WTC11 (cell line): ENCODE data around the gene RASD1. TPM values are rescaled to one million over a fixed set of nuclear protein-coding genes. Genes with fewer than 3 reads are reported as not detected.

Experiments used
- ATAC-seq: fragments of 200-7000 bp; cut with Tn5 transposase; 2 replicates; pipeline ENCODE4 v1.10.0; 2021; ENCODE audit warnings: mild to moderate bottlenecking, moderate library complexity
- CTCF ChIA-PET: fragments of 300-600 bp; sonication (Branson Sonifier 250); formaldehyde crosslinking; loops from one replicate; lab custom pipeline; 2021; ENCODE audit warnings: antibody characterized with exemption; lab: Charles Lee
- POLR2A ChIA-PET: fragments of 350-600 bp; sonication (Branson Sonifier 250); formaldehyde crosslinking; loops from one replicate; lab custom pipeline; 2021; ENCODE audit warnings: antibody characterized with exemption; lab: Charles Lee
- DNase-seq: peaks from one replicate; pipeline ENCODE4 v3.0.0; 2021; ENCODE audit warnings: low spot score
- H3K27ac Mint-ChIP-seq: 2 replicates; pipeline ENCODE4 v1.8.0; 2021; ENCODE audit warnings: mixed read lengths
- H3K27me3 Mint-ChIP-seq: 2 replicates; pipeline ENCODE4 v1.8.0; 2021; ENCODE audit warnings: low read depth, mild to moderate bottlenecking, moderate library complexity, mixed read lengths
- H3K36me3 Mint-ChIP-seq: 2 replicates; pipeline ENCODE4 v1.8.0; 2021; ENCODE audit warnings: mixed read lengths
- H3K4me1 Mint-ChIP-seq: 2 replicates; pipeline ENCODE4 v1.8.0; 2022; ENCODE audit warnings: mixed read lengths
- H3K4me3 Mint-ChIP-seq: 2 replicates; pipeline ENCODE4 v1.8.0; 2021; ENCODE audit warnings: mild to moderate bottlenecking, moderate library complexity, mixed read lengths
- H3K9me3 Mint-ChIP-seq: 2 replicates; pipeline ENCODE4 v1.8.0; 2021; ENCODE audit warnings: mixed read lengths
- CREB1 ChIP-seq: sonication (generic); formaldehyde crosslinking; IDR thresholded peaks from 2 replicates; pipeline ENCODE4 v1.8.0; 2023; ENCODE audit warnings: mild to moderate bottlenecking, missing genetic modification reagents
- EMX1 ChIP-seq: fragments of 250-450 bp; sonication (Bioruptor Pico); IDR thresholded peaks from 2 replicates; pipeline ENCODE4 v1.8.0; 2021; ENCODE audit warnings: mild to moderate bottlenecking
- FOXK1 ChIP-seq: sonication (generic); formaldehyde crosslinking; IDR thresholded peaks from 2 replicates; pipeline ENCODE4 v1.8.0; 2022; ENCODE audit warnings: mild to moderate bottlenecking, moderate library complexity, missing genetic modification reagents
- GABPB1 ChIP-seq: sonication (generic); formaldehyde crosslinking; IDR thresholded peaks from 2 replicates; pipeline ENCODE4 v1.8.1; 2023; ENCODE audit warnings: mild to moderate bottlenecking, missing genetic modification reagents
- GTF2I ChIP-seq: fragments of 250-450 bp; sonication (Bioruptor Pico); conservative IDR thresholded peaks from 2 replicates; pipeline ENCODE4 v1.4.0; 2021; ENCODE audit warnings: mild to moderate bottlenecking
- NR2C2 ChIP-seq: sonication (generic); formaldehyde crosslinking; IDR thresholded peaks from 2 replicates; pipeline ENCODE4 v1.8.0; 2022; ENCODE audit warnings: mild to moderate bottlenecking, missing genetic modification reagents
- PRRX2 ChIP-seq: fragments of 250-450 bp; sonication (Bioruptor Pico); IDR thresholded peaks from 2 replicates; pipeline ENCODE4 v1.8.0; 2021; ENCODE audit warnings: mild to moderate bottlenecking
- SP1 ChIP-seq: sonication (generic); formaldehyde crosslinking; conservative IDR thresholded peaks from 2 replicates; pipeline ENCODE4 v1.8.1; 2022; ENCODE audit warnings: missing genetic modification reagents
- TCF7 ChIP-seq: sonication (generic); formaldehyde crosslinking; IDR thresholded peaks from 2 replicates; pipeline ENCODE4 v1.8.0; 2022; ENCODE audit warnings: mild to moderate bottlenecking, low read depth, missing genetic modification reagents, moderate library complexity
- ZNF121 ChIP-seq: sonication (generic); formaldehyde crosslinking; IDR thresholded peaks from 2 replicates; pipeline ENCODE4 v1.8.0; 2023; ENCODE audit warnings: missing genetic modification reagents
- ZNF416 ChIP-seq: fragments of 250-450 bp; sonication (Bioruptor Pico); IDR thresholded peaks from 2 replicates; pipeline ENCODE4 v1.9.0; 2021; ENCODE audit warnings: mild to moderate bottlenecking, inconsistent platforms
- total RNA-seq: library from RNA; stranded (reverse); gene quantifications from 3 replicates; pipeline ENCODE4 v1.2.3, GENCODE V29; 2021
- TF ChIP-seq, protein P1 (sequence below): fragments of 250-450 bp; sonication (Bioruptor Pico); conservative IDR thresholded peaks from 2 replicates; pipeline ENCODE4 v1.9.0; 2021; ENCODE audit warnings: mild to moderate bottlenecking
- TF ChIP-seq, protein P2 (sequence below): fragments of 200-600 bp; IDR thresholded peaks from 2 replicates; pipeline ENCODE4 v1.8.0; 2022; ENCODE audit warnings: antibody characterized with exemption
- TF ChIP-seq, protein P3 (sequence below): fragments of 250-450 bp; sonication (Bioruptor Pico); IDR thresholded peaks from 2 replicates; pipeline ENCODE4 v1.9.0; 2021; ENCODE audit warnings: mild to moderate bottlenecking, borderline replicate concordance
- TF ChIP-seq, protein P4 (sequence below): sonication (generic); formaldehyde crosslinking; IDR thresholded peaks from 2 replicates; pipeline ENCODE4 v1.8.1; 2023; ENCODE audit warnings: mild to moderate bottlenecking, missing genetic modification reagents
- TF ChIP-seq, protein P5 (sequence below): sonication (generic); formaldehyde crosslinking; IDR thresholded peaks from 2 replicates; pipeline ENCODE4 v1.8.1; 2023; ENCODE audit warnings: mild to moderate bottlenecking, missing genetic modification reagents, moderate library complexity
- TF ChIP-seq, protein P6 (sequence below): sonication (generic); formaldehyde crosslinking; IDR thresholded peaks from 2 replicates; pipeline ENCODE4 v1.8.0; 2023; ENCODE audit warnings: missing genetic modification reagents
- TF ChIP-seq, protein P7 (sequence below): sonication (generic); formaldehyde crosslinking; IDR thresholded peaks from 2 replicates; pipeline ENCODE4 v1.8.1; 2022; ENCODE audit warnings: mild to moderate bottlenecking, moderate library complexity, missing genetic modification reagents

The RASD1 gene
- total RNA-seq, 1 experiment from 2014 or later: 5.1 TPM

DNA sequence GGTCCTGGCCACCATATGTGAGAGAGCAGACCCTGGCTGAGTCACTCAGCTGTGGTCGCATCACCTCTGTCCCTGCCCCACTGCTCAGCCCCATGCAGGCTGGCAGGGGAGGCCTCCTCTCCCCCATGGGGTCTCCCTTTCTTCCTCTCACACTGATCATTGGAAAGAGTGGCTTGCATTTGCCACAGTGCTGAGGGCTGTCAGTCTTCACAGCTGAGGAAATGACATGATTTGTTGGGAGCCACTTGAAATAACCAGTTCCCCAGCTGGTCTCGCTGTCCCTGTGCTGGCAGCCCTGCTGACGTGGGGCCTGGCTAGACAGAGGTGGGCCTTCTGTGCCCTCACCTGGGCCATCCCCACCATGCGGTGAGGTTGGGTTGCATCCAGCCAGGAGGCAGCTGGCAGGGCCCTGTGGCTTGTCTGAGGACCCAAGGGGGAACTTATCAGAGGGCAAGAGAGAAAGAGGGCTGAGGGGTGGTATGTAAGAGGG is 49.5 kb downstream of the RASD1 start (continued):
- TF ChIP-seq, protein P1, sequence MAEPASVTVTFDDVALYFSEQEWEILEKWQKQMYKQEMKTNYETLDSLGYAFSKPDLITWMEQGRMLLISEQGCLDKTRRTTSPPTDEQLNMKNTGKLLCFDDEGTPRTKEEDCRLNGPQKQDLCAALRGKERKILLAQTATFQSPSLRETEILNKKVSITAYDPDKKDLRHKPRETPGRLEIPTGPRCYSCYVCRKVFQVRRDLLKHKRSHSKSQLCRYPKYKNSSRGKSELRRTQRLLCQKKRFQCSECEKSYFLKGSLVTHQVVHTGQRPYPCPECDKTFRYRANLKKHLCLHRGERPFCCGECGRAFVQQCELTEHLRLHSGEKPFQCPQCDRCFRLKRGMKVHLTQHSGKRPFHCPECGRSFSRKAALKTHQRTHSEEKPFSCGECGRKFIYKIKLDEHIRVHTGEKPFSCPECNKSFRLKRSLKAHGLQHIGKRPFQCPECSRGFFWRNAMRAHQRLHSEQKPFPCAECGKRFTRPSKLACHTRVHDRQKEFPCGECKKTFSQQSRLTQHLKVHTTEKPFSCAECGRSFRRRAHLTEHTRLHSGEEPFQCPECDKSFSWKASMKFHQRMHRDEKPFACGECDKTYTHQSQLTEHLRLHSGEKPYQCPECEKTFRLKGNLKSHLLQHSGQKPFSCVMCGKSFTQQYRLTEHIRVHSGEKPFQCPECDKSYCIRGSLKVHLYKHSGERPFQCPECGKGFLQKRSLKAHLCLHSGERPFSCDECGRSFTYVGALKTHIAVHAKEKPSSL (CRISPR knock-in tag): no peak
- TF ChIP-seq EMX1 (CRISPR knock-in tag): no peak
- TF ChIP-seq, protein P2, sequence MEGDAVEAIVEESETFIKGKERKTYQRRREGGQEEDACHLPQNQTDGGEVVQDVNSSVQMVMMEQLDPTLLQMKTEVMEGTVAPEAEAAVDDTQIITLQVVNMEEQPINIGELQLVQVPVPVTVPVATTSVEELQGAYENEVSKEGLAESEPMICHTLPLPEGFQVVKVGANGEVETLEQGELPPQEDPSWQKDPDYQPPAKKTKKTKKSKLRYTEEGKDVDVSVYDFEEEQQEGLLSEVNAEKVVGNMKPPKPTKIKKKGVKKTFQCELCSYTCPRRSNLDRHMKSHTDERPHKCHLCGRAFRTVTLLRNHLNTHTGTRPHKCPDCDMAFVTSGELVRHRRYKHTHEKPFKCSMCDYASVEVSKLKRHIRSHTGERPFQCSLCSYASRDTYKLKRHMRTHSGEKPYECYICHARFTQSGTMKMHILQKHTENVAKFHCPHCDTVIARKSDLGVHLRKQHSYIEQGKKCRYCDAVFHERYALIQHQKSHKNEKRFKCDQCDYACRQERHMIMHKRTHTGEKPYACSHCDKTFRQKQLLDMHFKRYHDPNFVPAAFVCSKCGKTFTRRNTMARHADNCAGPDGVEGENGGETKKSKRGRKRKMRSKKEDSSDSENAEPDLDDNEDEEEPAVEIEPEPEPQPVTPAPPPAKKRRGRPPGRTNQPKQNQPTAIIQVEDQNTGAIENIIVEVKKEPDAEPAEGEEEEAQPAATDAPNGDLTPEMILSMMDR: no peak
- TF ChIP-seq, protein P3, sequence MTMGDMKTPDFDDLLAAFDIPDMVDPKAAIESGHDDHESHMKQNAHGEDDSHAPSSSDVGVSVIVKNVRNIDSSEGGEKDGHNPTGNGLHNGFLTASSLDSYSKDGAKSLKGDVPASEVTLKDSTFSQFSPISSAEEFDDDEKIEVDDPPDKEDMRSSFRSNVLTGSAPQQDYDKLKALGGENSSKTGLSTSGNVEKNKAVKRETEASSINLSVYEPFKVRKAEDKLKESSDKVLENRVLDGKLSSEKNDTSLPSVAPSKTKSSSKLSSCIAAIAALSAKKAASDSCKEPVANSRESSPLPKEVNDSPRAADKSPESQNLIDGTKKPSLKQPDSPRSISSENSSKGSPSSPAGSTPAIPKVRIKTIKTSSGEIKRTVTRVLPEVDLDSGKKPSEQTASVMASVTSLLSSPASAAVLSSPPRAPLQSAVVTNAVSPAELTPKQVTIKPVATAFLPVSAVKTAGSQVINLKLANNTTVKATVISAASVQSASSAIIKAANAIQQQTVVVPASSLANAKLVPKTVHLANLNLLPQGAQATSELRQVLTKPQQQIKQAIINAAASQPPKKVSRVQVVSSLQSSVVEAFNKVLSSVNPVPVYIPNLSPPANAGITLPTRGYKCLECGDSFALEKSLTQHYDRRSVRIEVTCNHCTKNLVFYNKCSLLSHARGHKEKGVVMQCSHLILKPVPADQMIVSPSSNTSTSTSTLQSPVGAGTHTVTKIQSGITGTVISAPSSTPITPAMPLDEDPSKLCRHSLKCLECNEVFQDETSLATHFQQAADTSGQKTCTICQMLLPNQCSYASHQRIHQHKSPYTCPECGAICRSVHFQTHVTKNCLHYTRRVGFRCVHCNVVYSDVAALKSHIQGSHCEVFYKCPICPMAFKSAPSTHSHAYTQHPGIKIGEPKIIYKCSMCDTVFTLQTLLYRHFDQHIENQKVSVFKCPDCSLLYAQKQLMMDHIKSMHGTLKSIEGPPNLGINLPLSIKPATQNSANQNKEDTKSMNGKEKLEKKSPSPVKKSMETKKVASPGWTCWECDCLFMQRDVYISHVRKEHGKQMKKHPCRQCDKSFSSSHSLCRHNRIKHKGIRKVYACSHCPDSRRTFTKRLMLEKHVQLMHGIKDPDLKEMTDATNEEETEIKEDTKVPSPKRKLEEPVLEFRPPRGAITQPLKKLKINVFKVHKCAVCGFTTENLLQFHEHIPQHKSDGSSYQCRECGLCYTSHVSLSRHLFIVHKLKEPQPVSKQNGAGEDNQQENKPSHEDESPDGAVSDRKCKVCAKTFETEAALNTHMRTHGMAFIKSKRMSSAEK: no peak
- TF ChIP-seq, protein P4, sequence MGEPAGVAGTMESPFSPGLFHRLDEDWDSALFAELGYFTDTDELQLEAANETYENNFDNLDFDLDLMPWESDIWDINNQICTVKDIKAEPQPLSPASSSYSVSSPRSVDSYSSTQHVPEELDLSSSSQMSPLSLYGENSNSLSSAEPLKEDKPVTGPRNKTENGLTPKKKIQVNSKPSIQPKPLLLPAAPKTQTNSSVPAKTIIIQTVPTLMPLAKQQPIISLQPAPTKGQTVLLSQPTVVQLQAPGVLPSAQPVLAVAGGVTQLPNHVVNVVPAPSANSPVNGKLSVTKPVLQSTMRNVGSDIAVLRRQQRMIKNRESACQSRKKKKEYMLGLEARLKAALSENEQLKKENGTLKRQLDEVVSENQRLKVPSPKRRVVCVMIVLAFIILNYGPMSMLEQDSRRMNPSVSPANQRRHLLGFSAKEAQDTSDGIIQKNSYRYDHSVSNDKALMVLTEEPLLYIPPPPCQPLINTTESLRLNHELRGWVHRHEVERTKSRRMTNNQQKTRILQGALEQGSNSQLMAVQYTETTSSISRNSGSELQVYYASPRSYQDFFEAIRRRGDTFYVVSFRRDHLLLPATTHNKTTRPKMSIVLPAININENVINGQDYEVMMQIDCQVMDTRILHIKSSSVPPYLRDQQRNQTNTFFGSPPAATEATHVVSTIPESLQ (CRISPR knock-in tag): no peak
- TF ChIP-seq, protein P5, sequence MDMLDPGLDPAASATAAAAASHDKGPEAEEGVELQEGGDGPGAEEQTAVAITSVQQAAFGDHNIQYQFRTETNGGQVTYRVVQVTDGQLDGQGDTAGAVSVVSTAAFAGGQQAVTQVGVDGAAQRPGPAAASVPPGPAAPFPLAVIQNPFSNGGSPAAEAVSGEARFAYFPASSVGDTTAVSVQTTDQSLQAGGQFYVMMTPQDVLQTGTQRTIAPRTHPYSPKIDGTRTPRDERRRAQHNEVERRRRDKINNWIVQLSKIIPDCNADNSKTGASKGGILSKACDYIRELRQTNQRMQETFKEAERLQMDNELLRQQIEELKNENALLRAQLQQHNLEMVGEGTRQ (CRISPR knock-in tag): no peak

DNA sequence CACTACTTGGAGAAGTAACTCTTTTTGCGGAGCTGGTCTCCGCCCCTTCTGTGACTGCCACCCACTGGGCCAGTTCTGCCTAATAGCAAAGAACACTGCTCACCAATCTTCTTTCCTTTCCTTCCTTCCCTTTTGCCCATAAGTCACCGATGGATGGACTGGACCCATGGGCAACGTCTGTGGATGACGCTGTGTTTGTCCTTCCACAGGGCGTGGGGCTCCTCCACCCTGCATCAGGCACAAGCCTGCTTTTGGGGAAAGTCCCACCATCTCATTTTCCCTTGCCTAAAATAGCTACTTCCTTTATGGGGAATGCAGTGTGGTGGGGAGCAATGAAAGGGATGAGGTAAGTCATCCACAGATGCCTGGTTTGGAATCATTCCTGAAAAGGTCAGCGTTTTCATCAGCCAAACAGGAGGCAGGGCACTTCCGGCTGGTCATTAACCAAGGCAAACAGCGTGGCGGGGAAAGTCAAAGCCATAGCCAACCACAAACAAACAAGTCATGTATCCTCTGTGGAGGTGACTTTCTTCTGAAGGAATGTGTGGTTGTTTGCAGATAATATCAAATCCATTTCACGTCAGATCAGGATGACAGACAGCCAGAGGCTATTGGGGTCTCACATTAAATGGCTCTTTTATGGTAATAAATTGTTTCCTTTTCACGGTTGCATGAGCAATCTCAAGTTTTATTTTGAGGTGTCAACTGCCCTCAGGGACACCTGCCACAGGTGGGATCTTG is 50.1 kb downstream of the RASD1 start:
- CTCF ChIA-PET: interaction anchor here (1.1 to 1.9 kb wide), 3 partner anchors 11 to 58 kb away, joined by 3 to 12 read pairs (median 9); partner anchors contain the start of gene RASD1
- no peak overlapping the region for H3K4me3 Mint-ChIP-seq

DNA sequence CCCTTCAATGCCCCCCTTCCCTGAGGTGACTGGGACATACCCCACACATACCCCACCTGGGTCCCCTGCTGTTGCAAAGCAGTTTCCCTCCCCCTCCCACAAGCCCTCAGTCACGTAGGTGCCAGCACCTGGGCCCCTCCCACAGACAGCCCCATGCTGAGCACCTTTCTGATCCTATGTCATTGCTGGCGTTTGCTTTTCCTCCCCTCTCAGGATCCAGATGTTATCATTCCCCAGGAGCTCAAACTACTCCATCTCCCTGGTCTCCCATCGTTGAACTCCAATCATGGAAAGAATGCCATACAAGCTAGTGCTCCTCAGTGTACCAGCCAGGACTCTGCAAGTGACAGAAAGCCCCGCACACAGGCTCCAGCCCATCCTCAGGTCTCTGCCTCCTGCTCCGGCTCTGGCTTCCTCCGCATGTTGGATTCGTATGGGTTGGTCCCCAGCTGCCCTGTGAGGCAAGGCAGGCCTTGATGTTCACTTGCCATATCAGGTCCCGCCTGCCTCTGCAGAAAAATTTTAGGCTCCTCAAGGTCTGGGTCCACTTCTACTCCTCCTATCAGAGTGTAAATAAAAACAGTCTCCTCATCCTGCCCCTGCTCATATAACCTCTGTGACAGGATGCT is 50.8 kb downstream of the RASD1 start:
- H3K27ac Mint-ChIP-seq: no peak overlapping the region
- peaks cover 21% of the 10 kb centered on the region for H3K9me3 Mint-ChIP-seq
- ChIA-PET POLR2A (no interaction called here), CTCF (interaction anchor here (1.7 to 1.9 kb wide), 2 partner anchors 11 to 51 kb away, joined by 9 to 12 read pairs; partner anchors contain the start of gene RASD1)
- no peak; the same call in 1 of the 2 replicates for ATAC-seq
- no peak overlapping the region for H3K4me3 Mint-ChIP-seq
- no peak for DNase-seq
- peaks cover 19% of the 10 kb centered on the region for H3K4me1 Mint-ChIP-seq
- H3K36me3 Mint-ChIP-seq: peaks cover 4% of the 10 kb centered on the region; the same call in 1 of the 2 replicates
- peaks cover 17% of the 10 kb centered on the region for H3K27me3 Mint-ChIP-seq
- TF ChIP-seq SP1 (CRISPR knock-in tag) (no peak), FOXK1 (CRISPR knock-in tag) (no peak), ZNF121 (no peak), GTF2I (CRISPR knock-in tag) (no peak), PRRX2 (CRISPR knock-in tag) (no peak), NR2C2 (no peak)
- TF ChIP-seq, protein P6, sequence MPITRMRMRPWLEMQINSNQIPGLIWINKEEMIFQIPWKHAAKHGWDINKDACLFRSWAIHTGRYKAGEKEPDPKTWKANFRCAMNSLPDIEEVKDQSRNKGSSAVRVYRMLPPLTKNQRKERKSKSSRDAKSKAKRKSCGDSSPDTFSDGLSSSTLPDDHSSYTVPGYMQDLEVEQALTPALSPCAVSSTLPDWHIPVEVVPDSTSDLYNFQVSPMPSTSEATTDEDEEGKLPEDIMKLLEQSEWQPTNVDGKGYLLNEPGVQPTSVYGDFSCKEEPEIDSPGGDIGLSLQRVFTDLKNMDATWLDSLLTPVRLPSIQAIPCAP (CRISPR knock-in tag): no peak
- TF ChIP-seq, protein P7, sequence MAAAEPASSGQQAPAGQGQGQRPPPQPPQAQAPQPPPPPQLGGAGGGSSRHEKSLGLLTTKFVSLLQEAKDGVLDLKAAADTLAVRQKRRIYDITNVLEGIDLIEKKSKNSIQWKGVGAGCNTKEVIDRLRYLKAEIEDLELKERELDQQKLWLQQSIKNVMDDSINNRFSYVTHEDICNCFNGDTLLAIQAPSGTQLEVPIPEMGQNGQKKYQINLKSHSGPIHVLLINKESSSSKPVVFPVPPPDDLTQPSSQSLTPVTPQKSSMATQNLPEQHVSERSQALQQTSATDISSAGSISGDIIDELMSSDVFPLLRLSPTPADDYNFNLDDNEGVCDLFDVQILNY (CRISPR knock-in tag): no peak

More for the DNA sequence above, 50.1 kb downstream of the RASD1 start:
- no peak for TF ChIP-seq ZNF416 (CRISPR knock-in tag)
- TF ChIP-seq GABPB1 (CRISPR knock-in tag): peak; percentile 99
- TF ChIP-seq CREB1 (CRISPR knock-in tag): no peak
- no peak for TF ChIP-seq TCF7 (CRISPR knock-in tag)
- TF ChIP-seq GTF2I (CRISPR knock-in tag): no peak
- TF ChIP-seq, all 79 proteins: peak for 1
- ATAC-seq: no peak
- peaks cover 20% of the 10 kb centered on the region for H3K9me3 Mint-ChIP-seq
- H3K36me3 Mint-ChIP-seq: peaks cover 4% of the 10 kb centered on the region; the same call in 1 of the 2 replicates
- no peak for DNase-seq
- peak overlapping the region; percentile 46; the same call in 1 of the 2 replicates for H3K27ac Mint-ChIP-seq
- H3K27me3 Mint-ChIP-seq: peaks cover 17% of the 10 kb centered on the region
- POLR2A ChIA-PET: no interaction called here
- H3K4me1 Mint-ChIP-seq: peaks cover 17% of the 10 kb centered on the region
